HUES6 (cell line): ENCODE data around the gene GRK5.

ENCODE experiments used
- H3K27ac ChIP-seq: 2 replicates; pipeline ENCODE4 v1.7.0; 2013; ENCODE audit warnings: low read depth, mild to moderate bottlenecking, low read length, inconsistent platforms
- H3K27me3 ChIP-seq: 2 replicates; pipeline ENCODE4 v1.6.1; 2013; ENCODE audit warnings: low read length; ENCODE audit not compliant: control insufficient read depth, insufficient read depth
- H3K36me3 ChIP-seq: 2 replicates; pipeline ENCODE4 v1.6.1; 2013; ENCODE audit warnings: low read length; ENCODE audit not compliant: control insufficient read depth, insufficient read depth
- H3K4me1 ChIP-seq: 2 replicates; pipeline ENCODE4 v1.6.1; 2013; ENCODE audit warnings: low read length; ENCODE audit not compliant: control insufficient read depth, insufficient read depth
- H3K4me3 ChIP-seq: 2 replicates; pipeline ENCODE4 v1.5.1; 2013; ENCODE audit warnings: low read depth, low read length
- H3K9ac ChIP-seq: one replicate; pipeline ENCODE4 v1.6.1; 2013; ENCODE audit warnings: mild to moderate bottlenecking, low read length
- H3K9me3 ChIP-seq: 2 replicates; pipeline ENCODE4 v1.6.1; 2013; ENCODE audit warnings: low read depth, low read length; ENCODE audit not compliant: control insufficient read depth, insufficient read depth

Gene GRK5

GRCh38 chr10:119288574-119289001 lies 81.2 kb downstream of the GRK5 start:
- Histone ChIP-seq H3K27me3 (no peaks in the 10 kb centered on the region; the same call in 1 of the 2 replicates), H3K9me3 (no peaks in the 10 kb centered on the region), H3K4me3 (no peak overlapping the region), H3K27ac (no peak overlapping the region), H3K9ac (no peak overlapping the region), H3K4me1 (peaks cover 21% of the 10 kb centered on the region), H3K36me3 (no peaks in the 10 kb centered on the region)

GRCh38 chr10:119289227-119289920 lies 82.0 kb downstream of the GRK5 start:
- H3K9me3 ChIP-seq: no peaks in the 10 kb centered on the region
- H3K9ac ChIP-seq: no peak overlapping the region
- H3K36me3 ChIP-seq: no peaks in the 10 kb centered on the region
- H3K27me3 ChIP-seq: no peaks in the 10 kb centered on the region; the same call in 1 of the 2 replicates
- no peak overlapping the region for H3K27ac ChIP-seq
- H3K4me3 ChIP-seq: no peak overlapping the region
- H3K4me1 ChIP-seq: peaks cover 21% of the 10 kb centered on the region

GRCh38 chr10:119290301-119291048 lies 83.1 kb downstream of the GRK5 start:
- Histone ChIP-seq H3K27me3 (no peaks in the 10 kb centered on the region; the same call in 1 of the 2 replicates), H3K4me1 (peaks cover 15% of the 10 kb centered on the region), H3K9me3 (no peaks in the 10 kb centered on the region), H3K27ac (no peak overlapping the region), H3K36me3 (no peaks in the 10 kb centered on the region), H3K4me3 (no peak overlapping the region), H3K9ac (no peak overlapping the region)

GRCh38 chr10:119291223-119291900 lies 84.0 kb downstream of the GRK5 start:
- no peak overlapping the region for H3K27ac ChIP-seq
- H3K27me3 ChIP-seq: no peaks in the 10 kb centered on the region; the same call in 1 of the 2 replicates
- no peak overlapping the region for H3K4me3 ChIP-seq
- H3K36me3 ChIP-seq: no peaks in the 10 kb centered on the region
- H3K9ac ChIP-seq: no peak overlapping the region
- H3K4me1 ChIP-seq: peaks cover 15% of the 10 kb centered on the region
- no peaks in the 10 kb centered on the region for H3K9me3 ChIP-seq

- Histone ChIP-seq H3K4me1 (peaks cover 12% of the 10 kb centered on the region), H3K4me3 (no peak overlapping the region), H3K36me3 (no peaks in the 10 kb centered on the region), H3K27ac (no peak overlapping the region), H3K27me3 (no peaks in the 10 kb centered on the region; the same call in 1 of the 2 replicates), H3K9me3 (peaks cover 12% of the 10 kb centered on the region; the same call in 1 of the 2 replicates), H3K9ac (no peak overlapping the region)
These were observed 85.8 kb downstream of the GRK5 start for GRCh38 chr10:119292968-119293760.

- Histone ChIP-seq H3K27ac (no peak overlapping the region), H3K4me3 (no peak overlapping the region), H3K27me3 (no peaks in the 10 kb centered on the region; the same call in 1 of the 2 replicates), H3K4me1 (no peaks in the 10 kb centered on the region; the same call in 1 of the 2 replicates), H3K9me3 (peaks cover 13% of the 10 kb centered on the region; the same call in 1 of the 2 replicates), H3K36me3 (no peaks in the 10 kb centered on the region), H3K9ac (no peak overlapping the region)
These were observed 89.3 kb downstream of the GRK5 start for GRCh38 chr10:119296703-119297102.

GRCh38 chr10:119297207-119297968 lies 90.0 kb downstream of the GRK5 start:
- H3K27ac ChIP-seq: no peak overlapping the region
- H3K9ac ChIP-seq: no peak overlapping the region
- H3K27me3 ChIP-seq: no peaks in the 10 kb centered on the region
- H3K4me3 ChIP-seq: no peak overlapping the region
- peaks cover 13% of the 10 kb centered on the region; the same call in 1 of the 2 replicates for H3K9me3 ChIP-seq
- no peaks in the 10 kb centered on the region for H3K36me3 ChIP-seq
- H3K4me1 ChIP-seq: no peaks in the 10 kb centered on the region; the same call in 1 of the 2 replicates

- Histone ChIP-seq H3K27me3 (no peaks in the 10 kb centered on the region), H3K27ac (no peak overlapping the region), H3K9ac (no peak overlapping the region), H3K4me3 (no peak overlapping the region), H3K4me1 (no peaks in the 10 kb centered on the region; the same call in 1 of the 2 replicates), H3K9me3 (peaks cover 13% of the 10 kb centered on the region; the same call in 1 of the 2 replicates), H3K36me3 (no peaks in the 10 kb centered on the region)
These were observed 91.4 kb downstream of the GRK5 start for GRCh38 chr10:119298810-119299209.

GRCh38 chr10:119299531-119299930 lies 92.2 kb downstream of the GRK5 start:
- no peaks in the 10 kb centered on the region; the same call in 1 of the 2 replicates for H3K4me1 ChIP-seq
- peaks cover 13% of the 10 kb centered on the region; the same call in 1 of the 2 replicates for H3K9me3 ChIP-seq
- no peaks in the 10 kb centered on the region for H3K27me3 ChIP-seq
- no peak overlapping the region for H3K9ac ChIP-seq
- H3K4me3 ChIP-seq: no peak overlapping the region
- no peaks in the 10 kb centered on the region for H3K36me3 ChIP-seq
- no peak overlapping the region for H3K27ac ChIP-seq

- Histone ChIP-seq H3K36me3 (no peaks in the 10 kb centered on the region), H3K4me1 (peaks cover 3% of the 10 kb centered on the region; the same call in 1 of the 2 replicates), H3K27ac (no peak overlapping the region), H3K27me3 (no peaks in the 10 kb centered on the region), H3K9ac (no peak overlapping the region), H3K9me3 (peaks cover 13% of the 10 kb centered on the region; the same call in 1 of the 2 replicates), H3K4me3 (no peak overlapping the region)
These were observed 94.0 kb downstream of the GRK5 start for GRCh38 chr10:119301397-119301796.
